Heart left ventricle (tissue), 13 donors: Measurements from ENCODE around the gene PALM.
A peak's percentile ranks its signal among the peaks of the same experiment; 100 is the strongest.

ENCODE experiments used
- POLR2A ChIP-seq, 2 donors: fragments of 450-650 bp; IDR thresholded peaks; one replicate each; pipeline ENCODE4 v1.6.1; 2017; ENCODE audit warnings: antibody characterized with exemption in 2 of 2, mild to moderate bottlenecking in 2 of 2, moderate library complexity in 2 of 2
- TF ChIP-seq, protein P1 (sequence below), 12 donors: fragments of 200-600 bp; sonication (generic) in 4 of 12; IDR thresholded peaks; one replicate each; pipeline versions ENCODE4 v1.5.0 to v1.8.0; 2018 to 2022; ENCODE audit warnings: antibody characterized with exemption in 12 of 12, mild to moderate bottlenecking in 5 of 12
- donor health status: ischemic (EF 13 %, LVEDD 7.1; RV severe dilation, severe dysfunction).
- donor health status: DM: no; HTN: yes; CAD: no.
- donor health status: DM: no; HTN: no; CAD: no.
- donor health status: ischemic (EF 25% LVEDD 6.9; RV normal size, moderate dysfunction).
- donor health status: ischemic (EF 25% LVEDD 5.7; RV mildly dilated, moderate dysfunction).
- donor health status: ischemic (EF 35%, LVEDD 5.7; RV mildly dilated, moderate dysfunction).
- donor health status: nonischemic (EF 11% LVEDD 7.7; RV severe dilation, severe dysfunction).
- donor health status: DM: yes; HTN: yes; CAD: no.
- donor health status: PGD.
- donor health status: ischemic (EF 29% LVEDD 5.4; RV normal size, mild dysfunction).
- donor health status: nonischemic (EF 23%, LVEDD 6.1; RV moderate dilation, normal function).

- TF ChIP-seq, protein P1, sequence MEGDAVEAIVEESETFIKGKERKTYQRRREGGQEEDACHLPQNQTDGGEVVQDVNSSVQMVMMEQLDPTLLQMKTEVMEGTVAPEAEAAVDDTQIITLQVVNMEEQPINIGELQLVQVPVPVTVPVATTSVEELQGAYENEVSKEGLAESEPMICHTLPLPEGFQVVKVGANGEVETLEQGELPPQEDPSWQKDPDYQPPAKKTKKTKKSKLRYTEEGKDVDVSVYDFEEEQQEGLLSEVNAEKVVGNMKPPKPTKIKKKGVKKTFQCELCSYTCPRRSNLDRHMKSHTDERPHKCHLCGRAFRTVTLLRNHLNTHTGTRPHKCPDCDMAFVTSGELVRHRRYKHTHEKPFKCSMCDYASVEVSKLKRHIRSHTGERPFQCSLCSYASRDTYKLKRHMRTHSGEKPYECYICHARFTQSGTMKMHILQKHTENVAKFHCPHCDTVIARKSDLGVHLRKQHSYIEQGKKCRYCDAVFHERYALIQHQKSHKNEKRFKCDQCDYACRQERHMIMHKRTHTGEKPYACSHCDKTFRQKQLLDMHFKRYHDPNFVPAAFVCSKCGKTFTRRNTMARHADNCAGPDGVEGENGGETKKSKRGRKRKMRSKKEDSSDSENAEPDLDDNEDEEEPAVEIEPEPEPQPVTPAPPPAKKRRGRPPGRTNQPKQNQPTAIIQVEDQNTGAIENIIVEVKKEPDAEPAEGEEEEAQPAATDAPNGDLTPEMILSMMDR (IDR thresholded peaks at IDR 0.05): peak; percentile 33 to 67 (median 48)
- TF ChIP-seq POLR2A (IDR thresholded peaks at IDR 0.05): no peak
These were observed 28.9 kb downstream of the PALM start for GRCh38 chr19:737591-738093.
